IPS-18c (cell line): ENCODE results near the gene RAE1.
"Not testable (repeated sequence)": the region's sequence is repeated elsewhere in the genome, so short reads cannot be mapped to it uniquely, and the experiment has no call there.

Experiments
- H3K4me3 ChIP-seq: 2 replicates; pipeline ENCODE4 v1.7.0; 2013; ENCODE audit warnings: low read depth, mild to moderate bottlenecking, low read length, moderate library complexity; ENCODE audit not compliant: insufficient read depth
- H3K9me3 ChIP-seq: one replicate; pipeline ENCODE4 v1.6.1; 2013; ENCODE audit warnings: mild to moderate bottlenecking, low read length, moderate library complexity; ENCODE audit not compliant: control insufficient read depth, insufficient read depth

Gene RAE1

GRCh38 chr20:57321142-57321541 is 29.9 kb upstream of the RAE1 start:
- Histone ChIP-seq H3K9me3 (no peaks in the 10 kb centered on the region), H3K4me3 (no peak overlapping the region)

- no peaks in the 10 kb centered on the region for H3K9me3 ChIP-seq
- no peak overlapping the region for H3K4me3 ChIP-seq
Measured at GRCh38 chr20:57322476-57322875, 28.6 kb upstream of the RAE1 start.

DNA sequence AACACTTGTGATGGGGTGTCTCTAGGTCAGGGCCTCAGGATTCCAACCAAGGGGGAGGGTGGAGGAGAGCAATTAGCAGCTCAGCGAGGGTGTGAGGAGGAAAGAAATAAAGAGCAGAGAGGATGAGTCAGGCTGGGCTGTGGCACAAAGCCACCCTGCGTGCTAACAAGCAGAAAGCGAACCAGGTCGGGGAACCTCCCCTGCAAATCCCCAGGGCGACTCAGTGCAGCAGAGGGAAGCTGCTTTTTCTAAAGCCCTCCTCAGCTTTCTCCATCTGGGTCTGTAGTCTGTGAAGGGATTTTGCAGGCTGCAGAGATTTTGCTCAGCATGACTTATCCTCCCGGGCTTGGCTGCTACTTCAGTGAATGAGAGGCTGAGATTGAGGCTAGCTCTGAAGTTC is 28.0 kb upstream of the RAE1 start:
- Histone ChIP-seq H3K9me3 (no peaks in the 10 kb centered on the region), H3K4me3 (no peak overlapping the region)

DNA sequence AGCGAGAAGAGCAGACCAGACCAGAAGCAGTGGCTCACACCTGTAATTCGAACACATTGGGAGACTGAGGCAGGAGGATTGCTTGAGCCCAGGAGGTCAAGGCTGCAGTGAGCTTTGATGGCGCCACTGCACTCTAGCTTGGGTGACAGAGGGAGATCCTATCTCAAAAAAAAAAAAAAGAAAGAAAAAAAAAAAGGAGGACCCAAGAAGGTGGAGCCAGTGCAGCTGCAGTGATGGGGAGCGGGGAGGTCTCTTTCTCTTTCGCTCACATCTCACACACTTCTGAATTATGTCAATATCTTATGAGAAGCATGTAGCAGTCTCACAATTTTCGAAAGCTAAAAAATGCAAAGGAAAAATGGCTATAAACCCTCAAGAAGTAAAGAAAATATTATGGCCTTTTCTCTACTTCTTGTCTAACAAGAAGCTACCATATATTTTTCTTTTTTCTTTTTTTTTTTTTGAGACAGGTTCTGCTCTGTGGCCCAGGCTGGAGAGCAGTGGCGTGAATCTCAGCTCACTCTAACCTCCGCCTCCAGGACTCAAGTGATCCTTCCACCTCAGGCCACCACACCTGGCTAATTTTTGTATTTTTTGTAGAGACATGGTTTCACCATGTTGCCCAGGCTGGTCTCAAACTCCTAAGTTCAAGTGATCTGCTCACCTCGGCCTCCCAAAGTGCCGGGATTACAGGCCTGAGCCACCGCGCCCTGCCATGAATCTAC is 25.3 kb upstream of the RAE1 start:
- H3K9me3 ChIP-seq = no peaks in the 10 kb centered on the region
- H3K4me3 ChIP-seq = no peak overlapping the region

- Histone ChIP-seq H3K9me3 (no peaks in the 10 kb centered on the region), H3K4me3 (no peak overlapping the region)
Measured at GRCh38 chr20:57326667-57327455, 24.2 kb upstream of the RAE1 start.

- Histone ChIP-seq H3K4me3 (no peak overlapping the region), H3K9me3 (no peaks in the 10 kb centered on the region)
Measured at GRCh38 chr20:57327820-57328219, 23.2 kb upstream of the RAE1 start.

- H3K4me3 ChIP-seq = no peak within 1 kb of the TSS
- no peaks in the 10 kb centered on the region for H3K9me3 ChIP-seq
Measured at GRCh38 chr20:57329608-57330221, 21.3 kb upstream of the RAE1 start, which contains the start of gene SPO11. TSS of gene SPO11 (plus strand) at chr20:57329803. CDS start at chr20:57329868, 65 bp downstream.

GRCh38 chr20:57330998-57331397 is 20.1 kb upstream of the RAE1 start:
- no peaks in the 10 kb centered on the region for H3K9me3 ChIP-seq
- H3K4me3 ChIP-seq = no peak overlapping the region

DNA sequence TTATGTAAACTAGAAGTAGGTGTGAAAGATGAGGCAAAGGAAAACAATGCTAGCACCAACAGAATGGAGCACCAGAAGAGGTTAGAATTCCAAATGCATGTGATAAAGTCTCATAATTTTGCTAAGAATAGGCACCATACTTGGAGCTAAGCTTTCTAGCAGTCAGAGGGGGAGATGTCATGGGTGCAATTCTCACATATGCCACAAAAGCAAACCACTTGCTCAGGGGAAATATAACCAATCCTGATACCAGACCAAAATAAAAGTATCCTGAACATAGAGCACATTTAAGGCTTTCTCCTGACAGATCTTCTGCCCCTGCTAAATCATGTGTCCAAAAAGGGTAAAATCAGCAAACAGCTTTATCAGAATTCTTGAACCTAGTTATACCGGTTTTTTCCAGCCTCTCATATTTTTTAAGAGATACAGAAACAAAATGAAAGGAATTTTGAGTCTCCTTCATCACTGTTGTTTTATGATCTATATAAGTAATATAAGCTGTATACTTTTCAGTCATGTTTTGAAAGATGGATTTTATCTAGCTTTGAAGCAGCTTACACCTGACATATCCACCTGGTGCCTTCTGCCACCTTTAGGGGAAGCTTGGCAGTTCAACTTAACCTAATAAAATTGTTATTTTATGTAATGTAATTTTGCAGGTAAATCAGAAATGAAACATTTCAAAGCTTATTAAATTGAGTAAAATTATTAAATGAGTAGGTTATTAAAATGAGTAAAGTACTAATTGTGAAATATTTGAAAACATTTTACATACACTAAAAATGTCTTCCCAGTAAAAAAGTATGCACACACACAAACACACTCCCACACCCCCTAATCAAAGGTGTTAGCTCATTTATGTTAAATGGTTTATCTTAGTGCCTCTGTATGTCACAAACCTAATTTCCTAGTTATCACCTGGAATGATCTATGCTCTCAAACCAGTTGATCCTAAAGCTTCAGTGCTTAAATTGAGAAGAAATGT is 18.7 kb upstream of the RAE1 start:
- H3K9me3 ChIP-seq = no peaks in the 10 kb centered on the region
- no peak overlapping the region for H3K4me3 ChIP-seq

DNA sequence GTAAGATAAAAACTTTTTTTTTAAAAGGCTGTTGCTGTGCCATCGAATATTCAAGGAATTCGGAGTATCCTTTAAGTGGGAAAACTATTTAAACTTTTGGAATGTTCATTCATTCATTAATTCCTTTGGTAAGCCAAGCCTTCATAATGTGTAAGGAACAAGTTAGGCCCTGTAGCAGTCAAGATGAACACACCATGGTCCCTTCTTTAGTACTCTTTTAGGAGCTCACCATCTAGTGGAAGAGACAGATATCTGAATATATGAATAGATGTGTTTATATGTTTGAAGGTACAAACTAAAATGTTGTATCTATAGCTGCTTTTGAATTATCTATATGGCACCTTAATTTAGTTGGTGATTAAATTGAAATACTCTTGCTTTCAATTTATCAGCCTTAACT is 15.7 kb upstream of the RAE1 start:
- Histone ChIP-seq H3K4me3 (no peak overlapping the region), H3K9me3 (no peaks in the 10 kb centered on the region)

DNA sequence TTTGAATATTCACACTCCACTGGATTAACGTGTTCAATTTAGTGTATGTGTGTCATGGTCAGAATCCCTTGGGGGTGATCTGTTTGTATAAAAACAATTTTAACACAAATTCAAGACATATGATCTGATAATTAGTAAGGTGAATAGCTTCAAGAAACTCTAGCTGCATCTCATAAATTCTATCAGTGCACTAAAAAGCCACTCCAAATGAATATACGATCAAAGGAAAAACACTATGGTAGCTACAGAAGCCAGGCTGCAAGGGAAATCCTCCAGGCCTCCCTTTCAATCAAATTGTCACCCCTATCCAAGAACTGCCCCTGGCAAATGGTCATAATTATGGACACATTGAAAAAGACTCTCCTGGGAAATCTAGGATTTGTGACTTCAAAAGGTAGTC is 9.4 kb upstream of the RAE1 start:
- H3K4me3 ChIP-seq = no peak overlapping the region

GRCh38 chr20:57342829-57343228 is 8.2 kb upstream of the RAE1 start:
- no peaks in the 10 kb centered on the region for H3K9me3 ChIP-seq

More for the DNA sequence above, 9.4 kb upstream of the RAE1 start:
- H3K9me3 ChIP-seq = no peaks in the 10 kb centered on the region

GRCh38 chr20:57346477-57346876 is 4.6 kb upstream of the RAE1 start:
- H3K9me3 ChIP-seq = no peaks in the 10 kb centered on the region
- no peak overlapping the region for H3K4me3 ChIP-seq

More at GRCh38 chr20:57342829-57343228, 8.2 kb upstream of the RAE1 start:
- no peak overlapping the region for H3K4me3 ChIP-seq

GRCh38 chr20:57347393-57347792 is 3.7 kb upstream of the RAE1 start:
- no peaks in the 10 kb centered on the region for H3K9me3 ChIP-seq

GRCh38 chr20:57348200-57348921 is 2.7 kb upstream of the RAE1 start:
- not testable (repeated sequence) for H3K9me3 ChIP-seq, H3K4me3 ChIP-seq

More at GRCh38 chr20:57347393-57347792, 3.7 kb upstream of the RAE1 start:
- no peak overlapping the region for H3K4me3 ChIP-seq

DNA sequence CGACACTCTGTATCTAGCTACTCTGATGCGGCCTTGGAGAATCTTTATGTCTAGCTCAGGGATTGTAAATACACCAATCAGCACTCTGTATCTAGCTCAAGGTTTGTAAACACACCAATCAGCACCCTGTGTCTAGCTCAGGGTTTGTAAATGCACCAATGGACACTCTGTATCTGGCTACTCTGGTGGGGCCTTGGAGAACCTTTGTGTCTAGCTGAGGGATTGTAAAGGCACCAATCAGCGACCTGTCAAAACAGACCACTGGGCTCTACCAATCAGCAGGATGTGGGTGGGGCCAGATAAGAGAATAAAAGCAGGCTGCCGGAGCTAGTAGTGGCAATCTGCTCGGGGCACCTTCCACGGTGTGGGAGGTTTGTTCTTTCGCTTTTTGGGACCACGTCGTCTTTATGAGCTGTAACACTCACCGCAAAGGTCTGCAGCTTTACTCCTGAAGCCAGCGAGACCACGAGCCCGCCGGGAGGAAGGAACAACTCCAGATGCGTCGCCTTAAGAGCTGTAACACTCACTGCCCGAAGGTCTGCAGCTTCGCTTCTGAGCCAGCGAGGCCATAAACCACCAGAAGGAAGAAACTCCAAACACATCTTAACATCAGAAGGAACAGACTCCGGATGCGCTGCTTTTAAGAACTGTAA is 2.0 kb upstream of the RAE1 start:
- H3K9me3 ChIP-seq, H3K4me3 ChIP-seq: not testable (repeated sequence)
